Middle frontal gyrus (tissue), 1 donor: ENCODE results near the gene FOSL2.

Experiments used
- DNase-seq: peaks from one replicate; pipeline ENCODE4 v3.0.0-alpha.2; 2015; ENCODE audit warnings: low spot score; ENCODE audit errors: extremely low spot score

The FOSL2 gene

DNA sequence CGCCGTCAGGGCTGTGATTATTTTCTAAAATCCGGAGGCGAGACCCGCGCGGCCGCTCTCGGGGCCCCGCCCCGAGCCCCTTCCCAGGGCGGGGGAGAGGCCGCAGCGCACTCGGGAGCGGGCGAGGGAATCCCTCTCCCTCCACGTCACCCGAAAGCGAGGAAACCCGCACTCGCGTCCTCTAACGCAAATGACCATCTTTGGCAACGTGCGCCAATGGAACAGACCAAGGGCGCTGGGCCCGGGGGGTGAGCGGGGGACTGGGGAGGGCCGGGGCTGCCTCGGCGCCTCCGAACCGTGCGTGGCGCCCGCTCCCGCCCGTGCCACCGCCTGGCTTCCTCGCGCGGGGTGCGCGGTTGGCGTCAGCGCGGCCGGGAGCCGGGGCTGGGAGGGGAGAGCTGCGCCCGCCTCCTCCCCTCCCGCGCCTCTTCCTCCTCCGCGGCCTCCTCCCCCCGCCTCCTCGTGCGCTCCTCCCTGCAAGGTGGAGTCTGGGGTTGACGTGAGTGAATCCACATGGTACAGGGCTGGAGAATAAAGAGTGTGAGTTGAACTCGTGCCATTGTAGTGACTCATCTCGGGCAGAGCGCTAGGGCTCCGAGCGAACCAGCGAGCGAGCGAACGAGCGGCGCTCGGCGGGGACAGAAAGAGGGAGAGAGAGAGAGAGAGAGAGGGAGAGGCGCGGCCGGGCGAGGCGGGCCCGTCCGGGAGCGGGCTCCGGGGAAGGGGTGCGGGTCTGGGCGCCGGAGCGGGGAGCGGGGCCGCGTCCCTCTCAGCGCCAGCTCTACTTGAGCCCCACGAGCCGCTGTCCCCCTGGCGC lies at the start of gene FOSL2:
TSS of gene FOSL2 (plus strand) at position 562 of the 817 bp plus-strand sequence. CDS start 863 bp downstream, outside the sequence.
- peak; percentile 89 for DNase-seq

DNA sequence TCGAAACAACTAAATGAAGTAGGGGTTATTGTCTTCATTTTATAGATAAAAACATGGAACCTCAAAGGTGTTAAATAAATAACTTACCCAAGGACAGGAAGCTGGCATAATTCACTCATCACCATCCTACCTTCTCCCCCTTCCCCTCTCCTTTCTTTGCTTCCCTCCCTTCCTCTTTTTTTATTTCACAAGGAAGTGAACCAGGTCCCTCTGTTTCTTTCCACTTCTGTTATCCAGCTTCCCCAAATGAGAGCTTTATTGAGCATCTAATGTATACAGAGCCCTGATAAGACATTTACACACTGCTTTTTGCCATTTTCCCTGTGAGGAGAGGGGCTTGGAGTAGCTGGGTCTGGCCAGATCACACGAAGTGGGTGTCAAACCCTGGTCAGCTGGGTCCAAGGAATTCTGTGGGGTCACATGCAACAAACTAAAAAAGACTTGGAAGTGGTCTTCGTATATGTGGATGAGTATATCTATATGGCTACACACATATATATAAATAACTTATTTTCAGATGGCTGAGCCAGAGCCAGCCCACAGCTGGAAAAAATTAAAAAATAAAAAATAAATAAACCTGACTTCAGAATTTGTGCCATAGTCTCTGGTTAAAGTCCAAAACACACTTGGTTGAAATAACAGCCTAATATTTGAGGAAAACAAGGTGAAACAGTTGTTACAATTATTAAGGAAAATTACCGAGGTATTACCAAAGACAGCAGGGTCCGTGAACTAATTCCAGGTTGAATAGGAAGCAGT lies 49.3 kb upstream of the FOSL2 start:
- DNase-seq: no peak

DNA sequence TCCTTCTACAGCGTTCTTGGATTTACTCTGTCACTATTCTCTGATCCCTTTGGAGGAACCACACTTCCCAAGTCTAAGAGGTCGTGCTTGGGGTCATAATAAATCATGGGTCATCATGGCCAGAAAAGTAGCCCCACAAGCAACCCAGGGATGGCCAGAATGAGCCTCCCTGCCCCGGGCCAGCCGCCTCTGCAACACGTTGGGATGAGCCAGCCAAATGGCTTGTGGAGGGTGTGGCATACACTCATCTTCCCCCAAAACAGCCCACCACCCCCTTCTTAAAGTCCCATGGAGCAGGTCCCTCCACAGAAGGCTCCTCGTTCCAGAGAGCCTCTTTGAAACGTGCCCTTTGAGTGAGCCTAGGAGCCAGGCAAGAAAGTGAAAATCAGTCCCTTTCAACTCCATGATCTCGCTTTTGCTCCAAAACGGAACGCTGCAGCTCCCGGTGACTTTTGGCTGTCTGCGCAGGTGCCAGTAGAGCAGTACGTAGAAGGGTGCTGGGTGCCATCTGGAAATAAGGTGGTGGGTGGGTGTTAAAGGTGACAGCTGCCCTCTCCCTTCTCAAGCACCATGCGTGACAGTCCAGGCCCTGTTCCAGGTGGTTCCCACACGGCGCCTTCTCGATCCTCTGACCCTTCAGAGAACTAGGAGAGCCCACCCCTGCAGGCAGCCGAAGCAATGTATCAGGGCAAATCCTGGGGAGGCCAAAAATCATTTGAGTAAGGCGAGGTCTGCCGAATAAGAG lies 48.5 kb upstream of the FOSL2 start:
- DNase-seq: no peak

DNA sequence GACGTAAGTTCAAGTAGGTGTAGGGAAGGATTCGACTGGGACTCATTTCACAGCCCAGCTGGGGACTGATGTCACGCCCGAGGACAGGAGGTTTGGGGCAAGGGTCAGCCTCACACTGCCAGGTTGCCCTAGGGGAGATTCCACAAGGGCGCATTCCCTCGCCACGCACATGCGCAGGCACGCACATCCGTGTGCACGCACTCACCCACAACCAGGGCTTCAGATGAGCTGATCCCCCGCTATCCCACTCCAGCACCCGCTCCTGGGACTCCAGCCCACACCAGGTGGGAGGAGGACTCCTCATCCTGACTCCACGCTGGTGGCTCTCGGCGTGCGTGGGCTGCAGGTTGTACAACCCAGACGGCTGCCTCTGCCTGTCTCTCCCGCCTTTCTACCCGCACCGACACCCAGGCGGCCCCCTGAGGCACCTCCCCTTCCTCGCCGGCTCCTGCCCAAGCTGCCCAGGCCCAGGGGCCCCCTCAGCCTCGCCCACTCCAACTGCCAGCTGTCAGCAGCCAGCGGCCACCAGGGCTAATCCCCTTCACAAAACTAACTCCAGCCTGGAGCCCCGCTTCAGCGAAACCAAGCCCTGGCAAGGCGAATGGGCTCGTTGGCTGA lies 47.8 kb upstream of the FOSL2 start:
- no peak for DNase-seq

DNA sequence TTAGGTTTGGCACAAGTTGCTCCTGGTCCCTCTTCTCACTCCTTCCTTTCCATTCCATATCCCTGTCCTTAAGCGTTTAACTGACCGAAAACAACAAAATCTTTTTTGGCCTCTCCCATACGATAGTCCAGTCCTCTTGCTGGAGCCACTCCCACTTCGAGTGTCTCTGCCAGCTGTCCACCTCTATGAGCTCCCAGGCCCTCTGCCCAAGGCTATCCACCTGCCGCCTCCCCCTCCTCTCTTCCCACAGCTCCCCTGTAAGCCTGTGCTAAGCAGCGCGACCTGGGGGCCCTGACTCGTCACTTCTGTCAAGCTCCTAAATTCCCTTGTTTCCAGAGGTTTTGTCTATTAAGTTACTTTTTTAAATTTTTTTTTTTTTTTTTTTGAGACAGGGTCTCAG lies 47.0 kb upstream of the FOSL2 start:
- DNase-seq: no peak

DNA sequence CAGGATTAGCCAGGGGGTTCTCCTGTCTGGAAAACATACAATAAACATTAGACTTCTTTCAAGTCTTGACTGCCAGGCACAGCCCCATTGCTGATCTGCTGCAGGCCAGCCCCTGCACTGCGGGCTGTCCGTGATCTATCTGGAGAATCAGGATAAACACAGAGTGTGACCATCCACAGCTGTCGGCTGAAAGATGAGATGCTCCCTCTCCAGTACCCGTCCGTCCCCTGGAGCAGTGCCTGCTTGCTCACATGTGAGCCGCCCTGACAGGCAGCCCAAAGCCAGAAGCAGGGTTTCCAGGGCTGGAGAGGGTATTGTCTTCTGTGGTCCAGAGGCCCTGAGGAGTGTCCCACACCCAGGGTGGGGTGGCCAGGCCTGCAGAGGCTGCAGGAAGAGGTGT lies 46.1 kb upstream of the FOSL2 start:
- DNase-seq: no peak

DNA sequence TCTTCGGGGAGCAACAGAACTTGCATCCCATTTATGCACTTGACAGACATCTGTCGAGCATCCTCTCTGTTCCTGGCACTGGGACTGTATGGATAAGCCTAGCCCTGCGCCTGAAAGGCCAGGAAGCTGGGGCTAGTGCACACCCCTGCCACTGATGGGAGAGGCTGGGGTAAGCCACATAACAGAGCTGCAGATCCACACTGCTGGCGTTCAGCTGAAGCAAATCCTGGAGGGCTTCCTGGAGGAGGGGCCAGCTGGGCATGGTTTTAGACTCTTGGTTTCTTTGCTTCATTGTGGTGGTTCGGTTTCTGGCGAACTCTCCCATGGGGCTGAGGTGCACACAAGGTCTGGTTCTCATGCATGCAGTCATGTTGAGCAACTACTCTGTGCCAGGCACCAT lies 45.5 kb upstream of the FOSL2 start:
- DNase-seq: no peak

DNA sequence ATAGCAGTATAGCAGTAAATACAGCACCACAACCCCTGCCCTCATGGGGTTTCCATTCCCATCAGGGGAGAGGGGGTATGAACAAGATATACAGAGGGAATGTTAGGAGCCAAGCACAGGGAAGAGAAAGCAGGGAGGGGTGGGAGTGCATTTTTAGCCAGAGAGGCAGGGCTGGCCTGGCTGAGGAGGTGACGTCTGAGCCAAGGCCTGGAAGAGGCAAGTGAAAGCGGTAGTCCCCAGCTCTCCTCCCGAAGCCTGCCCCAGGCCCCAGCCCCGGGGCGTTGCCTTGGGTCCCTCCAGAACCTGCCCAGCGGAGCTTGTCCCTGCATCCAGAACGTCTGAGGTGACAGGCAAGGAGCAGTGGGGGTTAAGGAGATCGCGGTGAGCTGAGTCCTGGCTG lies 45.1 kb upstream of the FOSL2 start:
- no peak for DNase-seq

DNA sequence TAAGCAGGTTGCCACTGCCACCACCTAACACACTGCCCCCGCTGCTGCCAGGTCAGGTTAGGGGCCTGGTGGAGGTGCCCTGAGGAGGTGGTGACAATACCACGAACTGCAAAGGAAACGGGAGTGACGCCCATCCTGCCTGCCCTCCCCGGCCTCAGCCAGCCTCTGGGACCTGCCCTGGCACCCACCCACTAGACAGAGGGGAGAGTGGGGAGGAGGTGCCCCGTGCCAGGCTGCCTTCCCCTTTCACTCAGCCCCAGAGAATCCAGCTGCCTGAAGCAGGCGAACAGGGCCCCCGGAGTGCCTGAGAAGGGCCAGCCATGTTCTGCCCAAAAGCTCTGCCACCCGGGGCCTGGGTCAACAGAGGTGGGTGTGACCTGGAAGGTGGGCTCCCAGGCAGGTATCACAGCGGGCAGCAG lies 44.5 kb upstream of the FOSL2 start:
- DNase-seq: no peak

DNA sequence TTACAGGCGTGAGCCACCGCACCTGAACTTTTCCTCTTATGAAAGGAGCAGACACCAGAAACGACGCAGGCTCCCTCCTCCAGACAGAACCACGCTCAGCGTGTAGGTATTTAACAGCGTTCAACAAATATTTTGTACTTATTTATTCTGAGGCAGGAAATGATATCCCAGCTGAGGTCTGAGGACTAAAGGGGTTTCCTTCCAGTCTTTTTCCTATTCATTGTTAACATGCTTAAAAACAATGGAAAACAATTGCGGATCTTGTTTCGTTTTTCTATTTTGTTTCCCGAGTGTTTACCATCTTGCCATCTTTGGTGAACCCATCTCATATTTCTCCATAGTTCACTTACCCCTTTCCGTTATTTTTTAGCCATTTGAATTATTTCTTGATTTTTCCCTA lies 43.7 kb upstream of the FOSL2 start:
- DNase-seq: no peak

DNA sequence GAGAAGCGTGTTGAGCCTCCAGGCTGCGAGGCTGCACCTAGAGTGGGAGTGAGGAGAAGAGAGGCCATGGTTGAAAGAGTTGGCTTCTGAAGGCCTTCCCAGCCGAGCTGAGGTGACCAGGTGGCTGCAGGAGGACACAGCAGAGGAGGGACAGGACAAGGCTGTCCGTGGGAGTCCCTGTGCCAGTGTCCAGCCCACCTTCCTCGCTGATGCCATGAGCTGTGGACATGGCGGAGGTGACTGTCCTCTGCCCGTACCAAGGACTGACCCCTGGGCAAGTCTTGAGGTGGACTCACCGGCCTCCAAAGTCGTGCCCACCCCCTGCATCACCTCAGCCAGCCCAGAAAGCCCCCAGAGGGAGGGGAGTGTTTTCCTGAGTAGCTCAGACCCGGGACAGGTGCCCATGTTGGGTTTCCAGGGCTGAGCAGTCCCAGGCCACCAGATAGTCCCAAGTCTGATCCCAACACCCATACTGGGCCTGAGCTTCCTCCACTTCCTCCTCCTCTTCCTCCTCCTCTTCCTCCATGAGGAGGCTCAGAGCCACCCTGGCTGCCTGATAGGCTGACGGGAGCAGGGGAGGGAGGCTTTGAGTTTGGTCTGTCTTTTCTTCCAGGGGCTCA lies 43.0 kb upstream of the FOSL2 start:
- DNase-seq: no peak

DNA sequence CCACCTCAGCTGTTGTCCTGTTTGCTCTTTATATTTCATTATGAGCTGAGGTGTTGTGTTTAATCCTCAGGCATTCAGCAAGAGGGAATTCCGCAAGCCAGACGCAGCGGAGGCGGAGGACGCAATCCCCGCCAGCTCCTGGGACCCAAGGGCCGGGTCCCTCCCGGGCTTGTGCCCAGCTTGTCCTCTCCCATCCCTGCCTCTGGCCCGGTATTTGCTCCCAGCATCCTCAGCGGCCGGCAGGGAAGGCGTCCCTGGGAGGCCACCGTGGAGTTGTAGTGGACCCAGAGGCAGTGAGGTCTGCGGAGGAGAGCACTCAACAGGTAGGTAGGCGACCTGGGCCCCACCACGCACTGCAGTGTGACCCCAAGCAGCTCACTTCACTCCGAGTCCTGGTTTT lies 42.5 kb upstream of the FOSL2 start:
- DNase-seq: no peak

DNA sequence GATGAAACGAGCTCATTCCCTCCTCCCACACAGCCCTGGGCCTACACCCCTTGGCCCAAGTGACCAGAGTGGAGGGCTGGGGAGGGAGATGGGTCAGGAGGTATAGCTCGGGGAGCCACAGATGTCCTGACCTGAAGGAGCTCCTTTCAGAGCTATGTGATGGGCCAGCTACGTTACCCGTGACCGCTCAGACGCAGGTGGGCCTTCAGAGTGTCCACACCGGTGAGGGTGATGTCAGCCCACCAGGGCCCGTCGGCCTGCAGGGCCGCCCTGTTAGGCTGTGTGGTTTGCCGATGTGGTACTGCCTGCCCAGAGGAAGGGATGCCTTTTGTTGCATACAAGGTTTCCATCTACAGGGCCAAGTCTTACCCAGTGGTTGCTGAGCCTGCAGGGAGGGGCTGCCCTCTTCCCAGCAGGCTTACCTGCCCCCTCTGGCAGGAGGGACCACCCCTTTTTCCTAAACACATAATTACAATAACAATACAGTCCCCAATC lies 41.8 kb upstream of the FOSL2 start:
- no peak for DNase-seq

DNA sequence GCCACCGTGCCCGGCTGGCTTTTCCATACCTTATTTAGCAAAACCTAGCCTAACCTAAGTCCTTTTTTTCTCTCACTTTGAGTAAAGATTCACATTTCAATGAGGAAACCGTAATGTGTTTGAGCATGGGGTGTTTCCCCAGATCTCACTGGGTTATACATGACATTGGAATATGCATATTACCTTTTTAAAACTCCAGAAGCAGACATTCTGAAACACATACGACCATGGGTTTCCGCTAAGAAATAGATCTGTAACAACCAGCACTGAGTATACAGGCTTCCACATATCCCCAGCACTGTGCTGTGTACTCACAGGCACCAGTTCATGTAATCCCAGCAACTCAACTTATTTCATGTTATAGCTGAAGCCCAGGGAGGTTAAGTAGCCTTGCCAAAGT lies 41.0 kb upstream of the FOSL2 start:
- DNase-seq: no peak

DNA sequence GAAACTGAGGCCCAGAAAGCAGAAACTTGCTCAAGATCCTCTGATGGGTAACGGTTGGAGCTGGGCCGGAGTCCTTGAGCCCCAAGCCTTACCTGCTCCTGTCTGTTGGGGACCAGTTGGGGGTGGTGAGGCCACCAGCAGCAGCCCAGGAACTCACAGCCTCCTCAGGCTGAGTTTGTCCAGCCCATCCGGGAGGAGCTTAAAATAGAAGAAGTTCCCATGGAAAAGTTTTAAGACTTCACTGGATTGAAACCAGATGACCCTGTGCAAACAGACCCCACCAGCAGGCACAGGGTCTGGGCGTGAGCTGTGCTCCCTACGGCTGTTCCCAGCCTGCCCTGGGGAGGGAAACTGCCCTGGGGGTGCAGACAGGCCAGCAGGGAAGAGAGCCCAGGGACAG lies 40.6 kb upstream of the FOSL2 start:
- no peak for DNase-seq

DNA sequence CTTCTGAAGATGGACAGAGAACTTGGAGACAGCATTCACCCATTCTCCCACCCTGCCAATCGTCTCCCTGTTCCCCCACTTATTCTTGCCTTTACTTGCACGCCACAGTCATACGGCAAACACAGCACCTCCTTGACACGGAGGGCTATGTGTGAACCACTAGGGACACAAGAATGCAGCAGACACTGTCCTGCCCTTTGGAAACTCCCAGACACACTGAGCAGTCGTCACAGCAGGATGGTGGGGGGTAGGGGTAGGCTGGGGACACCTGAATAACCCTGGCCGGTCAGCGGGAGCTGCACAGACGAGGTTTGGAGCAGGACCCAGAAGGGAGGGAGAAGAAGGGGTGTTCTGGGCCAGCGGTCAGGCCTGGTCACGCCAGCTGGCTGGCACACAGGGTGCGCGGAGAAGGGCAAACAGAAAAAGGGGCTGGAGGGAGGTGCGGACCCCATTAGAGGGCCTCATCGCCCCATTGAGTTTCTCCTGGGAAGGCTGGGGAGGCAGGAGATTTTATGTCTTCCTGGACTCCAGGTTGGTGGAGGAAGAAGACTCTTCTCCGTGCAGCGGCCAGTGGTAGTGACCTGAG lies 40.0 kb upstream of the FOSL2 start:
- DNase-seq: no peak

DNA sequence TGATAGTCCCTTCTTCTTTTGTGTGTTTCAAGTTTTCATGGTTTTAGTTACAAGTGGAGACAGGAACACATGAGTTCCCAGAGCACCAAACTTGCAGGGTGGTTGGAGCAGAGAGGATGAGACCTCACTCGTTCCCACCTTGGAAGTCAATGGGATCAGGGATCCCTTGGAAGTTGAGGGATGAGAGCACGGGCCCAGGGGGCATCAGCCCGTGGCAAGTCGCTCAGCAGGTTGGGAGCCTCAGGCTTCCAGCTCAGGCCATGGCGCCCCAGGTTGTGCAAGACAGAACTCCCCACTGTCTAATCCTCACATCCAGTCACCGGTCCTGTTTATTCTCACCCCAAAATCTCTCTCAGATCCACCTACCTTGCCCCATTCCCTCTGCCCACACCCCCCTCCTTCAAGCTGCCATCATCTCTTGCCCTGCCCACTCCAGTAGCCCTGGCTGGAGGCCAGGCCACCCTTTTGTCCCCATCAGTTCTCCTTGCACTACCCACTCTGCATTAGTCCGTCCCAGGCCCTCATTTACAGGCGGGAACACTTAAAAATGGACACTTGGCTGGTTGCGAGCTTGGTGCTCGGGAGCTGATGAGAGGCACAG lies 37.6 kb upstream of the FOSL2 start:
- no peak for DNase-seq

DNA sequence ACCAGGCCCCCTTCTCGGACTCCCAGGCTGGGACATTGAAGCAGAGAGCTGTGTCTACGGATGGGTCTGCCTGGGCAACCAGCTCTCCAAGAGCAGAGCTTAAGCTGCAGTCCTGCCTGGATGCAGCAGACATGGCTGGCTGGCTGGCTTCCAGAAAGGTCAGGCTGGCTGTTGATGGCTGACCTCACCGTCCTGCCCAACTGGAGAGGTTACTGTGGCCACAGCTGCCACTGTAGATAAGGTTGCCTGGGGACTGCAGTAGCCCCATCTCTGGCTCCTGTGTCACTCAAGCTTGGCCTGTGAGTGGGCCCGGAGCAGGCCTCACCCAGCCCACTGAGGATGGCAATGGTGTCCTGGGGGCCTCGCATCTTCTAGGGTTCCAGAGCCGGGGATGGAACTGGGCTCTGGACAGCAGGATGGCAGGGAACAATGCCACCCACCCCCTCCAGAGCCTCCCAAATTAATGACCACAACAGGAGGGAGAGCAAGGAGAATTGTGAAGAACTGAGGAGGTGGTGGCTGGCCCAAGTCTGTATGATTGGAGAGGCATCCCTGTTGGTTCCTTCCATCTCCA lies 37.0 kb upstream of the FOSL2 start:
- no peak for DNase-seq

DNA sequence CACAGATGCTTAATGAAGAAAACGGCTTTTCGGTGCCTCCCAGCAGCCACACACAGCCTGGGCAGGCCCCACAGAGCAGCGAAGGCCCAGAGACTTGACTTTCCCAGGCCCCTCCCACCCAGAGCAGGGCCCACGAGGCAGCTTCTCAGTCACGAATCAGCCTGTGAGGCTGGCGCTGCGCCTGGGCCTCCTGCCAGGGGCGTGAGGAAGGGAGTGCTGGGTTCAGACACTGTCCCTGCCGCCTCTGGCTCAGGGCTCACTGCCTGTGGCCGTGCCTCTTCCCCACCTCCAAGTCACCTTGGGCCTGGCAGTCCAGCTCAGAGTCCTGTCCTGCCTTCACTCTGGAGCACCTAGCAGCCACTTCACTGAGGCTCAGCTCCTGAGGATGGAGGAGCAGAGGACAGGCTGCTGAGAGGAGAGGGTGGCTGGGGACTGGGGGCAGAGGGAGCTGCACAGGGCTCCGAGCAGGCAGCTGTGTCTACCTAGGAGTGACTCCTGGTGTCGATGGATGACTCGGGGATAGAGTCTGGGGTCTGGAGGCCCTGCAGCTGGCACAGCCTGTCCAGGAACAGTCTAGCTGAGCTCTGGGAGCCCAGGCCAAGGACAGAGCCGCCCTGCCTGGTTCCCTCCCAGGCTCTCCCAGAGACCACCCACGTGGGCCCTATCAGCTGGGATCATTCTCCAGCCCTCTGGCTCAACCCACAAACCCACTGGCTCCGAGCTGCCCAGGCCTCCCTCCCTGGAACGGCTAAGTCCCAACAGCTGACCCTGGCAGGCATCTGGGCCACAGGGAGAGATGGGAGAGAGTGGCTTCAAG lies 36.4 kb upstream of the FOSL2 start:
- peak; percentile 32 for DNase-seq
